Fibroblast of lung (primary cell): ENCODE measurements around the gene ZNF302. TPM values are rescaled to one million over a fixed set of nuclear protein-coding genes. Genes with fewer than 3 reads are reported as not detected.

ENCODE experiments used
- DNase-seq, 2 donors: peaks; one replicate each; pipeline versions ENCODE4 v3.0.0 to v3.0.0-alpha.2; 2010; ENCODE audit warnings: low read depth in 2 of 2
- H2AFZ ChIP-seq: 2 replicates; pipeline ENCODE4 v1.5.1; 2012; ENCODE audit warnings: low read length, control low read depth, inconsistent platforms
- H3K27ac ChIP-seq: 2 replicates; pipeline ENCODE4 v1.5.1; 2011; ENCODE audit warnings: low read length, control low read depth; ENCODE audit not compliant: insufficient read depth
- H3K27me3 ChIP-seq: 2 replicates; pipeline ENCODE4 v1.5.1; 2011; ENCODE audit warnings: mild to moderate bottlenecking, low read length; ENCODE audit not compliant: control insufficient read depth, insufficient read depth
- H3K36me3 ChIP-seq: 2 replicates; pipeline ENCODE4 v1.5.1; 2011; ENCODE audit warnings: low read length; ENCODE audit not compliant: control insufficient read depth, insufficient read depth
- H3K4me1 ChIP-seq: 2 replicates; pipeline ENCODE4 v1.5.1; 2011; ENCODE audit warnings: low read length; ENCODE audit not compliant: control insufficient read depth, insufficient read depth; ENCODE audit errors: extremely low read depth
- H3K4me2 ChIP-seq: 2 replicates; pipeline ENCODE4 v1.5.1; 2011; ENCODE audit warnings: low read length, control low read depth; ENCODE audit not compliant: insufficient read depth; ENCODE audit errors: extremely low read depth
- H3K4me3 ChIP-seq, 4 experiments: fragments of 200-600 bp in 1 of 4; sonication (generic) in 1 of 4; replicated peaks in 1 of 4; 2 replicates each; pipeline ENCODE4 v1.5.1; 2011 to 2016; ENCODE audit warnings: low read length in 4 of 4, low read depth in 3 of 4, mild to moderate bottlenecking in 3 of 4, control low read depth in 2 of 4, inconsistent platforms in 1 of 4, mixed read lengths in 1 of 4; ENCODE audit not compliant: insufficient read depth in 1 of 4; ENCODE audit errors: control extremely low read depth in 1 of 4
- H3K79me2 ChIP-seq: 2 replicates; pipeline ENCODE4 v1.5.1; 2012; ENCODE audit warnings: mild to moderate bottlenecking, low read length, inconsistent platforms; ENCODE audit not compliant: control insufficient read depth, insufficient read depth
- H3K9ac ChIP-seq: 2 replicates; pipeline ENCODE4 v1.5.1; 2011; ENCODE audit warnings: mild to moderate bottlenecking, low read length, control low read depth; ENCODE audit not compliant: insufficient read depth
- H3K9me3 ChIP-seq: 2 replicates; pipeline ENCODE4 v1.5.1; 2012; ENCODE audit warnings: low read depth, low read length; ENCODE audit not compliant: control insufficient read depth, insufficient read depth
- H4K20me1 ChIP-seq: 2 replicates; pipeline ENCODE4 v1.5.1; 2011; ENCODE audit warnings: low read length; ENCODE audit not compliant: control insufficient read depth, insufficient read depth; ENCODE audit errors: extremely low read depth
- CTCF ChIP-seq, 2 donors: IDR thresholded peaks in 1 of 2; conservative IDR thresholded peaks in 1 of 2; 1 replicate in 1 of 2; 2 replicates in 1 of 2; pipeline ENCODE4 v1.5.1; 2011 to 2012; ENCODE audit warnings: low read length in 2 of 2, control low read depth in 1 of 2, inconsistent platforms in 1 of 2, low read depth in 1 of 2, mild to moderate bottlenecking in 1 of 2
- EZH2 ChIP-seq: IDR thresholded peaks from 2 replicates; pipeline ENCODE4 v1.5.1; 2012; ENCODE audit warnings: low read length, control low read depth, mild to moderate bottlenecking; ENCODE audit errors: missing control alignments
- polyA plus RNA-seq, 2 donors: library from polyadenylated mRNA; depleted of rRNA in 1 of 2; stranded (reverse) in 1 of 2; unstranded in 1 of 2; fragments of >200 nt; gene quantifications; 2 replicates each; pipeline ENCODE4 v1.2.1, GENCODE V29; 2011 to 2012; ENCODE audit warnings: missing spikeins in 1 of 2
- total RNA-seq: library from RNA; depleted of rRNA; stranded (reverse); fragments of >200 nt; gene quantifications from 2 replicates; pipeline ENCODE4 v1.2.1, GENCODE V29; 2014

The ZNF302 gene
- total and polyA plus RNA-seq, 2 donors (not counting 1 experiment from before 2014, with no cell fraction given), result 14.5 to 21.6 TPM

DNA sequence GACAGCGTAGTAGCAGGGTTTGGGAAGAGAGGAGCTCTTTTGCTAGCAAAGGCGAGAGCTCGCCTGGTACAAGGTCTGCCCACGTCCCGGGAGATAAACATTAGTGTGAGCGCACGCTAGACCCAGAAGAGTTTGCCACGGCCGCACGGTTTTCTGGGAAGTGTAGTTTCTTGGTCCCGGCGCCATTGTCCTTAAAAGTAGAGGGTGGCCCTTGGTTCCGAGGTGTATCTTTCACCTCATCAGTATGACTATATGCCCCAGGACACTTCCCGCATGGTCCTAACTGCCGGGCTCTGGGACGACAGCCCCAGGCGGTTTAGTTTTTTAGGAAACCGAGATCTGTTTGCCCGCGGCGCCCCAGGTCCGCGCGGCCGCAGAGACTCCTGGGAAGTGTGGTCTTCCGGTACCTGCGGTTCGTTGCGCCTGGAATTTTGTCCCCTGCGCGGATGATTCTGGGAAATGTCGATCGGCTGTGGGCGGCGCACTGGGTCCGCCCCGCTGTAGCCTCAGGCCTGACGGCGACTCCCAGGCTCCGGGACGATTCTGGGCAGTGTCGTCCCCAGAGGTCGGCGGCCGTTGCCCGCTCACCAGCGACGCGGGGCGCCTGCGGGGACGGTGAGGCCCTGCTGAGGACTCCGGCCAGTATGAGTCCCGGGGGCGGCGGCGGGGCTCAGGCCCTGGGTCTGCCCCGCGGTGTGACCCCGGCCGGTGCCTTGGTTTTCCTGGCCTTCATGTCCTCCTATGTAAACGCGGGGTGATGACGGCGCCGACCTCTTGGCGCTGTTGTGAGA, 56.5 kb downstream of the ZNF302 start, which contains the start of gene ZNF181:
ZNF181 (plus strand) TSS at position 498 of the 791 bp plus-strand sequence. CDS start 795 bp downstream, outside the sequence.
- peak within 1 kb of the TSS; percentile 97 for H3K9ac ChIP-seq
- no peaks in the 10 kb centered on the region for H3K27me3 ChIP-seq
- H2AFZ ChIP-seq, result peak within 1 kb of the TSS; percentile 96
- no peaks in the 10 kb centered on the region for H3K79me2 ChIP-seq
- peaks cover 4% of the 10 kb centered on the region for H3K4me1 ChIP-seq
- H3K27ac ChIP-seq, result peak within 1 kb of the TSS; percentile 99
- H4K20me1 ChIP-seq, result no peaks in the 10 kb centered on the region
- peak; percentile 91 for DNase-seq
- H3K4me2 ChIP-seq, result peak within 1 kb of the TSS; percentile 96
- H3K9me3 ChIP-seq, result no peaks in the 10 kb centered on the region
- no peak for TF ChIP-seq CTCF (conservative IDR thresholded peaks at IDR 0.05 in 1 of 2, IDR thresholded peaks at IDR 0.05 in 1 of 2; ENCODE audit: low read depth in 1 of 2, low read length in 2 of 2)
- no peak for TF ChIP-seq EZH2
- peak within 1 kb of the TSS; percentile 76 to 89 (median 84) for H3K4me3 ChIP-seq
- peaks cover 5% of the 10 kb centered on the region for H3K36me3 ChIP-seq

DNA sequence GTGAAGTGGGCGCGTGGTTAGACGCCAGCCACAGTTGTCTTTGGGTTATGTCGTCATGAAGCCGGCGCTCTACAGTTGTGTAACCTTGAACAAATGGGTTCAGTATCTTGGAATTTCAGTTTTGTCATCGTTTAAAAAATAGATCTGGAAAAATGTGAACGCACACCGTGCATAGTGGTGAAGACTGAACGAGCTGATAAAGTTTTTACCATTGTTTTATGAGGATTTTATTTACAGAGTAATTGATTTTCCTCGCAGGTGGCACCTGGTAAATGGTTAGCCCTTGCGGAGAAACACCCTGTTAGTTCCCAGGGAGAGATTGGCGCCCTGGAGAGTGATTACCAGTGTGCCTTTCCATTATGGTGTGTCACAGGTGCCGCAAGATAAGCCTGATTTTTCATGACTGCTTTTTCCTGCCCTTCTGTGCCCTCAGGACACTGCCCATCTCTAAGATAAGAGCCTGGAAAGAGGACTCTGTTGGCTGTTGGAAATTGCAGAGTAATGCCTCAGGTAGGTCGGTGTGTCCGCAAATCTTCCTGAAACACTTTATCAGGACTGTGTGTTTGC, 57.1 kb downstream of the ZNF302 start:
- Histone ChIP-seq H3K4me3 (peak overlapping the region; percentile 76 to 89 (median 84)), H3K9me3 (no peaks in the 10 kb centered on the region), H3K9ac (peak overlapping the region; percentile 97), H2AFZ (peak overlapping the region; percentile 15), H3K4me2 (peak overlapping the region; percentile 64), H3K27ac (peak overlapping the region; percentile 99), H3K27me3 (no peaks in the 10 kb centered on the region), H3K36me3 (peaks cover 7% of the 10 kb centered on the region), H3K4me1 (peaks cover 4% of the 10 kb centered on the region), H3K79me2 (no peaks in the 10 kb centered on the region), H4K20me1 (no peaks in the 10 kb centered on the region)
- peak in 1 of 2 donors; percentile 89 for DNase-seq
- no peak for TF ChIP-seq CTCF (conservative IDR thresholded peaks at IDR 0.05 in 1 of 2, IDR thresholded peaks at IDR 0.05 in 1 of 2; ENCODE audit: low read depth in 1 of 2, low read length in 2 of 2)
- TF ChIP-seq EZH2, result no peak

Other genes with a start within 250 kb of the ZNF302 start
- 114 and 147 TPM in 2 replicates for gene UBA2, start 249.3 kb upstream of the ZNF302 start, total RNA-seq
- 104 and 105 TPM in 2 replicates for gene UBA2, start 249.3 kb upstream of the ZNF302 start, polyA plus RNA-seq
- gene WTIP, start 195.9 kb upstream of the ZNF302 start, total RNA-seq, result 38.5 and 49.0 TPM in 2 replicates
- gene WTIP, start 195.9 kb upstream of the ZNF302 start, polyA plus RNA-seq, result 18.4 and 20.9 TPM in 2 replicates
- 0.50 TPM in 1 of 2 replicates, not detected in the other for gene SCGB2B2, start 519 bp upstream of the ZNF302 start, total RNA-seq
- not detected in 2 replicates for gene SCGB2B2, start 519 bp upstream of the ZNF302 start, polyA plus RNA-seq
- 22.0 and 33.6 TPM in 2 replicates for gene ZNF181, start 56.6 kb downstream of the ZNF302 start, total RNA-seq
- gene ZNF181, start 56.6 kb downstream of the ZNF302 start, polyA plus RNA-seq, result 3.8 and 6.6 TPM in 2 replicates
- 4.9 and 5.4 TPM in 2 replicates for gene ZNF599, start 95.5 kb downstream of the ZNF302 start, total RNA-seq
- gene ZNF599, start 95.5 kb downstream of the ZNF302 start, polyA plus RNA-seq, result 4.0 and 4.1 TPM in 2 replicates
- gene ZNF30, start 249.2 kb downstream of the ZNF302 start, total RNA-seq, result 3.1 and 4.3 TPM in 2 replicates
- 2.0 and 2.7 TPM in 2 replicates for gene ZNF30, start 249.2 kb downstream of the ZNF302 start, polyA plus RNA-seq